LHCN-M2 (cell line): ENCODE measurements around the gene SPDYE17. TPM values are rescaled to one million over a fixed set of nuclear protein-coding genes. Genes with fewer than 3 reads are reported as not detected.
"Not testable (repeated sequence)": the region's sequence is repeated elsewhere in the genome, so short reads cannot be mapped to it uniquely, and the experiment has no call there.

ENCODE experiments used
- DNase-seq: peaks from one replicate; pipeline ENCODE4 v3.0.0-alpha.2; 2012; ENCODE audit warnings: low read depth
- total RNA-seq: library from RNA; depleted of rRNA; stranded (reverse); fragments of >200 nt; gene quantifications from 2 replicates; pipeline ENCODE4 v1.2.3, GENCODE V29; 2014; rRNA removed

Gene SPDYE17
- total RNA-seq, 1 experiment from 2014 or later, result not detected

- DNase-seq, result not testable (repeated sequence)
Measured at GRCh38 chr7:76972391-76972790, 59.8 kb downstream of the SPDYE17 start.

Other genes starting within 250 kb of the SPDYE17 start
- 0.17 TPM in 1 of 2 replicates, not detected in the other for gene SPDYE18, start 30.2 kb upstream of the SPDYE17 start, total RNA-seq
- gene CCDC146, start 90.3 kb upstream of the SPDYE17 start, total RNA-seq, result 0.92 and 2.1 TPM in 2 replicates
- 8.1 and 8.8 TPM in 2 replicates for gene FGL2, start 167.5 kb upstream of the SPDYE17 start, total RNA-seq